ENCODE results near the gene MPO.

MPO gene

DNA sequence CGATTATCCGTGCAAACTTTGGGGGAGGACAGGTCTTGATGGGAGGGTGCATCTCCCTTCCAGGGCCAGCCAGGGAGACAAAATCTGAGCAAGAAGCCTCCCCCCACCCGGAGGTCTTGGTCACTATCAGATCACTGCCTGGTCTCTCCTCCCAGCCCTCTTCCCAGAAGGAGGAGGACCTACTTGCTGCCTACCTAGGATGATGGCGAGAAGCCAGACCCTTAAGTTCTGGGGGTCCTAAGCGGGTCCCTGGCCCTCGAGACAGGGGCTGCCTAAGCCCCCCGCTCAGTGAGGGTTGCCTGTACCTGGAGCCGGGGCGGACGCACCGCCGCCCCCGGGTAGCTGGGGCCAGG is 43.3 kb upstream of the MPO start:
- Histone ChIP-seq H3K9me3 (ENCODE audit: low read length) (no peaks in the 10 kb centered on the region), H3K4me3 (ENCODE audit: low read length) (no peak overlapping the region), H3K4me1 (ENCODE audit: insufficient read depth, low read length) (peaks cover 26% of the 10 kb centered on the region), H3K27me3 (ENCODE audit: insufficient read depth, low read length) (peaks cover 23% of the 10 kb centered on the region), H3K36me3 (ENCODE audit: insufficient read depth, low read length) (no peaks in the 10 kb centered on the region), H2AFZ (ENCODE audit: low read depth, low read length) (no peak overlapping the region)

DNA sequence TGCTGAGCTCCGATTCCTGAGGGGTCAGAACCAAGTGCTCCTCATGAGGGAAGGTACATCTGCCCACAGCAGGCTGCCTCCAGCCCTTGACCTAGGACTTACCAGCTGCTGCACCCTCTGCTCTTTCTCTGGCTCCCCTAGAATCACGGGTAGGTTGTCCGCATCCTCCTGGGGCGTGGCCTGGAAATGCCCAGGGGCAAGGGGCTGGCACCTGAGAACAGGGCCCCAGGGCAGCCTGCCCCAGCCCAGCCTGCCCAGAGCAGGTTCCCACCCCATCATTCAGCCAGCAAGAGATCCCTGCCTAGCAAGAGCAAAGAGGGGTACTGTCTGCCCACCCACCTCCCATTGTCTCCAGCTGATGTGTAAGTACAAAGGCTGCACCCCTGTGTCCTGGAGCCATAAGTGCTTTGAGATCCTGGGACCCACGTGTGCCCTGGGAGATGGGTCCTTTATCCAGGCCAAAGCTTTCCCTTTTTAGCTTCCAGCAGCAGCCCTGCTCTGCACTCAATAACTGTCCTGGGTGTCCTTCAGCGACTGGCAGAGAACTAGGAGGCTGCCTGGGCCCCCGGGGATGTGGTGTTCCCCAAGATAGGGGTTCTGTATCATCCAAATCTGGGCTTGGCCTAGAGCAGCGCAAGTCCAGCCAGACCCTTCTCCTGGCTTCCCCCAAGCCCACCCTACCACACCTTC is 42.8 kb upstream of the MPO start:
- no peak overlapping the region for H2AFZ ChIP-seq (ENCODE audit: low read depth, low read length)

DNA sequence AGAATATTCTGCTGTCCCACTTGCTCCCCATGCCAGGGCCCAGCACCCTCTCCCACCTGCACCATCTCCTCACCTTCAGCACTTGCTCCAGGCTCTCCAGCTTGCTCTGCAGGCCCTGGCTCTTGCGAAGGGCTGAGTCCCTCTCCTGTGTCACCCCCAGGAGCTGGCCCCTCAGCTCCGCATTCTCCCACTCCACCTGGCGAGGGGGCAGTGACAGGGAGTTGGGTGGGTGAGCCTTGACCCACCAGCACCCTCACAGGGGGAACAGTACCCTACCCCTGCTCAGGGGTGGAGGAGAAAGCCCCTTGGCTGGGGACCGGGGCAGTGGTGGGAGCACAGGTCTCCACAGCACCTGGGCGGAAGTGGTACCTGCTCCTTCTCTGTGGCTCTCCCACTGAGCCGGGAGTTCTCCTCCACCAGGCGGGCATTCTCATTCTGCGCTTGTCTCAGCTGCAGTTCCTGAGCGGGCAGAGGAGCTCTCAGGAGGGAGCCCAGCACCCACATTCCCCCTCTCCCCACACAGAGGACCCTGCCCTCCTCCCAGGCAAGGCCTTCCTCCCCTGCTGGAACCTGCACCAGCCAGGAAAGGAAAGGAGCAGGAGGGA is 41.9 kb upstream of the MPO start:
- Histone ChIP-seq H3K27me3 (ENCODE audit: insufficient read depth, low read length) (peaks cover 23% of the 10 kb centered on the region), H3K36me3 (ENCODE audit: insufficient read depth, low read length) (no peaks in the 10 kb centered on the region), H3K4me1 (ENCODE audit: insufficient read depth, low read length) (peaks cover 15% of the 10 kb centered on the region), H2AFZ (ENCODE audit: low read depth, low read length) (no peak overlapping the region), H3K9me3 (ENCODE audit: low read length) (no peaks in the 10 kb centered on the region), H3K4me3 (ENCODE audit: low read length) (no peak overlapping the region)

More for the DNA sequence above, 42.8 kb upstream of the MPO start:
- H3K4me3 ChIP-seq (ENCODE audit: low read length), result no peak overlapping the region
- peaks cover 23% of the 10 kb centered on the region for H3K4me1 ChIP-seq (ENCODE audit: insufficient read depth, low read length)
- H3K36me3 ChIP-seq (ENCODE audit: insufficient read depth, low read length), result no peaks in the 10 kb centered on the region
- peaks cover 23% of the 10 kb centered on the region for H3K27me3 ChIP-seq (ENCODE audit: insufficient read depth, low read length)
- no peaks in the 10 kb centered on the region for H3K9me3 ChIP-seq (ENCODE audit: low read length)

DNA sequence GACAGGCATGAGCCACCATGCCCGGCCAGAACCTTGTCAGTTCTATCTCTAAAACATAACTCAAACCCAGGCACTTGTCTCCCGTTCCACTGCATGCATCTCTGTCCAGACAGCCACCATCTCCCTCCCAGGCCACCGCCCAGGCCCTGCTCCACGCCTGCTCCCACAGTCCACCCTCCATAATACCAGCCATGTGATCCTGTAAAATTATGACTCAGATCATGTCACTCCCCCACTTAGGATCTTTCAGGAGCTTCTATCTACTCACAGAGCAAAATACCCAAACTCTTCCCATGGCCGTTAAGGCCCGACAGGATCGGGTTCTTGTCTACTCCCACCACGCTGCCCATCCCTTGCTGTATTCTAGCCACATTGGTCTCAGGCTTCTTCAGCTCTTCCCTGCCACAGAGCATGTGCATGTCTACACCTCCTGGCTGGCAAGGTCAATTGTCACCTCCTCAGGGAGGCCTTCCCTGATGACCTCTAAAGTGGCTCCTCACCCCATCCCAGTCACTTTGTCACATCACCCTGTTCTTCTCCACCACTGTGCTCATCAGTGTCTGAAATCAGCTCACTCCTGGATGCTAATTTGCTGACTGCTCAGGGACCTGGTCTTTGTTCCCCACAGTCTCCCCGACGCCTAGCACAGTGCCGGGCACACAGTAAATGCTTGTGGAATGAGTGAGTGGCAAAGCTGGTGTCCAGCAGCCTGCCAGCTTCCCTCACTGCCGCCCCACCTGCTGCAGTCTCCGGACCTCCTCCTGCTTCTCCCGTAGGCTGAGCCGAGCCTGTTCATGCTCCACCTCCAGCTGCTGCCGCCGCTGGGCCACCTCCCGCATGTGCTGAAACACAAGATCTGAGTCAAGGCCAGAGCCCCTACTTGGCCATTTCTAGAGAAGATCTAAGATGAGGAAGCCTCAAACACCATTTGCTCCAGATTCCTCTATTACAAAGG is 41.1 kb upstream of the MPO start:
- Histone ChIP-seq H2AFZ (ENCODE audit: low read depth, low read length) (no peak overlapping the region), H3K36me3 (ENCODE audit: insufficient read depth, low read length) (no peaks in the 10 kb centered on the region), H3K27me3 (ENCODE audit: insufficient read depth, low read length) (peaks cover 21% of the 10 kb centered on the region), H3K4me1 (ENCODE audit: insufficient read depth, low read length) (peaks cover 10% of the 10 kb centered on the region), H3K9me3 (ENCODE audit: low read length) (no peaks in the 10 kb centered on the region), H3K4me3 (ENCODE audit: low read length) (no peak overlapping the region)

DNA sequence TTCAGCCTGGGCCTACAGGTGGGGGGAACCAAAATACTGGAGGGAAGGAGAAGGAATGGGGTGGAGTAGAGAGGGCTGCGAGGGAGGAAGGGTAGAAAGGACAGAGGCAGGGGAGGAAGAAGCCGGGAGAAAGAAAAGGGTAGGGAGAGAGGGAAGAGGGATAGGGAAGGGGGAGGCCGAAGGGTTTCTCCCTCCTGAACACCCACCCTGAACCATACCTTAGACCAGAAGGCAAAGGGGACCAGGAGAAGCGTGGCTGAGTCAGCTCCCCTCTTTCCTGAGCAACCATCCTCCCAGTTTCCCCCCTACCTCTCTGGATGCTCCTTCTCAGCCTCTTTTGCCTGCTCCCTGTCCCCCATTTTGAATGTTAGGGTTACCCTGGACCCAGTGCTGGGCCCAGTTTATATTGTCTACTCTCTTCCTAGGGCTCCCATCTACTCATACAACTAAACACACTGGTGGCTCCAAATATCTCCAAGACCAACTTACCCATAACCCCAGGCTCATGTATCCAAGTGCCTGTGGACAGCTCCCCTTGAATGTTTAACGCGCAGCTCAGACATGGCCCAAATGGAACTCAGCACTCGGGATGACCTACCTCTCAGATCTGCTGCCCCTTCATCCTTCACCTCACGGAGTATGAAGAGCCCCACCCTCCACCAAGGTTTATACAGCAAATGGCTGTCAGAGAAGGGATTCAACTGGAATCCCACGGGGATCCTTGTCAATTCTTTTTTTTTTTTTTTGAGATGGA is 40.0 kb upstream of the MPO start:
- no peaks in the 10 kb centered on the region for H3K36me3 ChIP-seq (ENCODE audit: insufficient read depth, low read length)
- no peaks in the 10 kb centered on the region for H3K9me3 ChIP-seq (ENCODE audit: low read length)
- H3K4me1 ChIP-seq (ENCODE audit: insufficient read depth, low read length), result peaks cover 10% of the 10 kb centered on the region
- peaks cover 17% of the 10 kb centered on the region for H3K27me3 ChIP-seq (ENCODE audit: insufficient read depth, low read length)
- H3K4me3 ChIP-seq (ENCODE audit: low read length), result no peak overlapping the region
- H2AFZ ChIP-seq (ENCODE audit: low read depth, low read length), result no peak overlapping the region

DNA sequence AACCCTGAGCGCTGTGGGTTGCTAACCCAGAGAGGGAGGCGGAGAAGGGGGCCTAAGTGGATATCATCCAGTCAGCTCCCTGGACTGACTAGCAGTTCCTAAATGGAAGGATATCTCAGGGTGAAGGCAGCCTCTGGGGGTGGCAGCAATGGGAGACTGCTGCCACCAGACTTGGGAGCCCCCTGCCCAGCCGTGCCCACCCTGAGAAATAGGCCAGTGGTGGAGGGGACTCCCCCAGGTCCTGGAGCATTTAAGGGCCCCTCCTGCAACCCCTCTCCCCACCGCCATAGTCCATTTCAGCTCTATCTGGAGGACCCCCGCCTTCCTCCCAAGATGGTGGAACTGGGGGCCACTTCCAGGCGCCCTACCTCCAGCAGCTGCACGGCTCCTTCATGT is 39.4 kb upstream of the MPO start:
- no peaks in the 10 kb centered on the region for H3K36me3 ChIP-seq (ENCODE audit: insufficient read depth, low read length)
- H2AFZ ChIP-seq (ENCODE audit: low read depth, low read length), result no peak overlapping the region
- H3K4me1 ChIP-seq (ENCODE audit: insufficient read depth, low read length), result peaks cover 4% of the 10 kb centered on the region
- H3K27me3 ChIP-seq (ENCODE audit: insufficient read depth, low read length), result peaks cover 13% of the 10 kb centered on the region
- no peak overlapping the region for H3K4me3 ChIP-seq (ENCODE audit: low read length)
- no peaks in the 10 kb centered on the region for H3K9me3 ChIP-seq (ENCODE audit: low read length)

DNA sequence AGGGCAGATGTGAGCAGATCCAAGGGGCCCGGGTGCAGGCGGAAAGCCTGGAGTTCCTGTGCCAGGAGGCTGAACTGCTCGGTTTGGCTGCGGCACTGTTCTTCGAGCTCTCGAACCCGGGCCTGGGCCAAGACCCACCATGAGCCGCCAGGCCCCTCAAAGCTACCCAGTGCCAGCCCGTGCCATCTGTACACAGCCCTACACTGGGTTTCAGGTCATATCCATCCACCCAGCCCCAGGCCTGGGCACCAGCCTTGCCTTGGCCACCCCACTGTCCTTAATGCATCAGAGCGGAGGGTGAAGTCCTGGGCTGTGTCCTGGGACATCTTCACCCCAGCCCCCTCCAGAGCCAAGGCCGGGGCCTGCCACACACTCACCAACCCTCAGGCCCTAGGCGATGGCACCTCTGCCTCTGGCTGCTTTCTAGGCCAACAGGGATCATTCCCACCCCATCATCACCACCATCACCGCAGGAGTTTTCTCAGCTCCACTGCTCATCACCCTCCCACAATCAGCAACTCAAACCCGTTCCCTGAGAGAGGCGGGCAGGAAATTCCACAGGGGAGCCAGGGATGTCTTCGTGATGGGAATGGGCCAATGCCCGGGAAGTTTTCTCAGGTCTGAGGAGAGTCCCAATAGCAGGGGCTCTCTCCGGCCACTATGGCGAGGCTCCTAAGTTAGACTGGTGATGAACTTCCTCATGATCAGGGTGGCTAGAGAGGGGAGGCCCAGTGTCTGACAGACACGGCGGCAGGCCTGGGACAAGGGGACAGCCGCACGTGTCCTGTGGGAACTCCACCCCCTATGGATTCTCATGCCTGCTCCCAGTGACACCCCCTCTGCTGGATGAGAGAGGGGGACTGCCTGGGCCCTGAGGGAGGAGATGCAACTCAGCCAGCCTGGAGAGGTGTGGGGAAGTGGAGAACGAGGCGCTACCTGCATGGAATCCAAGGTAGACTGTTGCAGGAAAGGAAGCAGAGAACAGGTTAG is 38.7 kb upstream of the MPO start:
- H3K27me3 ChIP-seq (ENCODE audit: insufficient read depth, low read length), result peaks cover 9% of the 10 kb centered on the region
- no peak overlapping the region for H2AFZ ChIP-seq (ENCODE audit: low read depth, low read length)
- H3K4me3 ChIP-seq (ENCODE audit: low read length), result no peak overlapping the region
- no peaks in the 10 kb centered on the region for H3K4me1 ChIP-seq (ENCODE audit: insufficient read depth, low read length)
- no peaks in the 10 kb centered on the region for H3K36me3 ChIP-seq (ENCODE audit: insufficient read depth, low read length)
- H3K9me3 ChIP-seq (ENCODE audit: low read length), result no peaks in the 10 kb centered on the region

- Histone ChIP-seq H3K36me3 (ENCODE audit: insufficient read depth, low read length) (no peaks in the 10 kb centered on the region), H3K4me1 (ENCODE audit: insufficient read depth, low read length) (peaks cover 2% of the 10 kb centered on the region), H3K27me3 (ENCODE audit: insufficient read depth, low read length) (peaks cover 5% of the 10 kb centered on the region), H2AFZ (ENCODE audit: low read depth, low read length) (no peak overlapping the region), H3K4me3 (ENCODE audit: low read length) (no peak overlapping the region), H3K9me3 (ENCODE audit: low read length) (no peaks in the 10 kb centered on the region)
These were observed 38.0 kb upstream of the MPO start for GRCh38 chr17:58318627-58319172.

DNA sequence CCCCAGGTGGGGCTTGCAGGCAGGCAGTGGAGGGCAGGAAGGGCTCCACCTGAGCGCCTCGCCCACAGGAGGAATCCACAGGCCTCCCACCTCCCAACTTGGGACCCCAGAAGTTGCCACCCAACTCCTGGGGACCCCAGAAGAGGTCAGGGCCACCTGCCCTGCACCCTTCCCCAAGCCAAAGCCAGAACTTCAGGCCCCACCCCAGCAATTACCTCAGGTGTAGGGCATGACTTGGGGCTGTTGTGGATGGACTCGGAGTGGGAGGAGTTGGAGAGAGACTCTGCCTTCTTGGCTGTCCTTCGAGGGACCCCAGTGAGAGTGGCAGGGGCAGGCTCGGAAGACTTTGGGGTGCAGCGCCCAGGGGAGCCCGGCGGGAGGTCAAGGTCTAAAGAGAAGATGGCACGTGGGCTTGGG is 37.3 kb upstream of the MPO start:
- Histone ChIP-seq H3K4me1 (ENCODE audit: insufficient read depth, low read length) (peaks cover 4% of the 10 kb centered on the region), H3K9me3 (ENCODE audit: low read length) (no peaks in the 10 kb centered on the region), H3K27me3 (ENCODE audit: insufficient read depth, low read length) (no peaks in the 10 kb centered on the region), H2AFZ (ENCODE audit: low read depth, low read length) (no peak overlapping the region), H3K36me3 (ENCODE audit: insufficient read depth, low read length) (no peaks in the 10 kb centered on the region), H3K4me3 (ENCODE audit: low read length) (no peak overlapping the region)

- Histone ChIP-seq H3K36me3 (ENCODE audit: insufficient read depth, low read length) (no peaks in the 10 kb centered on the region), H2AFZ (ENCODE audit: low read depth, low read length) (no peak overlapping the region), H3K9me3 (ENCODE audit: low read length) (no peaks in the 10 kb centered on the region), H3K4me3 (ENCODE audit: low read length) (no peak overlapping the region), H3K4me1 (ENCODE audit: insufficient read depth, low read length) (peaks cover 4% of the 10 kb centered on the region), H3K27me3 (ENCODE audit: insufficient read depth, low read length) (no peaks in the 10 kb centered on the region)
These were observed 36.8 kb upstream of the MPO start for GRCh38 chr17:58317421-58318064.

- Histone ChIP-seq H3K36me3 (ENCODE audit: insufficient read depth, low read length) (no peaks in the 10 kb centered on the region), H3K9me3 (ENCODE audit: low read length) (no peaks in the 10 kb centered on the region), H2AFZ (ENCODE audit: low read depth, low read length) (no peak overlapping the region), H3K27me3 (ENCODE audit: insufficient read depth, low read length) (no peaks in the 10 kb centered on the region), H3K4me1 (ENCODE audit: insufficient read depth, low read length) (peaks cover 4% of the 10 kb centered on the region), H3K4me3 (ENCODE audit: low read length) (no peak overlapping the region)
These were observed 35.7 kb upstream of the MPO start for GRCh38 chr17:58316260-58316960.
